ENCODE results near the gene C1orf174. TPM values are rescaled to one million over a fixed set of nuclear protein-coding genes. Genes with fewer than 3 reads are reported as not detected.

C1orf174 gene
- total and polyA plus RNA-seq, 8 donors = 6.7 to 11.6 (median 9.2) TPM

GRCh38 chr1:3886106-3886670 is 13.9 kb downstream of the C1orf174 start:
- TF ChIP-seq CTCF (IDR thresholded peaks at IDR 0.05) = no peak
- Histone ChIP-seq H3K27me3 (no peaks in the 10 kb centered on the region), H3K27ac (no peak overlapping the region), H3K4me1 (no peaks in the 10 kb centered on the region), H3K36me3 (peaks cover 5 to 29% (median 7%) of the 10 kb centered on the region in 3 donors), H3K4me3 (no peak overlapping the region), H3K9me3 (no peaks in the 10 kb centered on the region)
- WGBS, 2 donors = 91% methylated on average over 15 of the region's 15 CpGs
- intact Hi-C loops (cut with DNase I) = no loop called here
- FAIRE-seq = no peak
- no peak for DNase-seq
- ATAC-seq = no peak

GRCh38 chr1:3885611-3886010 is 14.5 kb downstream of the C1orf174 start:
- no peak for TF ChIP-seq CTCF (IDR thresholded peaks at IDR 0.05)
- H3K9me3 ChIP-seq = no peaks in the 10 kb centered on the region
- H3K36me3 ChIP-seq = peaks cover 5 to 23% (median 5%) of the 10 kb centered on the region in 3 donors
- no peak overlapping the region for H3K4me3 ChIP-seq
- no peaks in the 10 kb centered on the region for H3K27me3 ChIP-seq
- FAIRE-seq (no peak), DNase-seq (no peak), ATAC-seq (no peak)
- 88 to 90% methylated on average over 7 of the region's 7 CpGs for WGBS, 2 donors
- intact Hi-C loops (cut with DNase I) = no loop called here
- no peaks in the 10 kb centered on the region for H3K4me1 ChIP-seq
- no peak overlapping the region for H3K27ac ChIP-seq

GRCh38 chr1:3884966-3885365 is 15.1 kb downstream of the C1orf174 start:
- H3K4me1 ChIP-seq = no peaks in the 10 kb centered on the region
- ATAC-seq (no peak), FAIRE-seq (no peak), DNase-seq (no peak)
- H3K9me3 ChIP-seq = no peaks in the 10 kb centered on the region
- H3K4me3 ChIP-seq = no peak overlapping the region
- 92 to 94% methylated on average over 13 of the region's 13 CpGs for WGBS, 2 donors
- H3K27ac ChIP-seq = no peak overlapping the region
- H3K36me3 ChIP-seq = peaks cover 0 to 16% (median 0%) of the 10 kb centered on the region in 3 donors
- TF ChIP-seq CTCF (IDR thresholded peaks at IDR 0.05) = no peak
- H3K27me3 ChIP-seq = no peaks in the 10 kb centered on the region
- intact Hi-C loops (cut with DNase I) = no loop called here

- H3K36me3 ChIP-seq = peaks cover 0 to 15% (median 0%) of the 10 kb centered on the region in 3 donors
- 93 to 94% methylated on average over 18 of the region's 18 CpGs for WGBS, 2 donors
These were observed 16.7 kb downstream of the C1orf174 start for GRCh38 chr1:3883194-3883925.

More at GRCh38 chr1:3883194-3883925, 16.7 kb downstream of the C1orf174 start:
- Histone ChIP-seq H3K27ac (no peak overlapping the region), H3K4me3 (no peak overlapping the region), H3K9me3 (no peaks in the 10 kb centered on the region), H3K4me1 (no peaks in the 10 kb centered on the region), H3K27me3 (no peaks in the 10 kb centered on the region)
- DNase-seq (no peak), FAIRE-seq (no peak), ATAC-seq (no peak)
- intact Hi-C loops (cut with DNase I) = no loop called here
- TF ChIP-seq CTCF (IDR thresholded peaks at IDR 0.05) = no peak

Data from pancreas (tissue), 10 donors.